Psoas muscle (tissue), 8 donors: ENCODE results near the gene TASP1. TPM values are rescaled to one million over a fixed set of nuclear protein-coding genes. Genes with fewer than 3 reads are reported as not detected.

Experiments
- ATAC-seq, 4 donors: fragments of 200-7000 bp; cut with Tn5 transposase; one replicate each; pipeline ENCODE4 v1.9.1; 2020; ENCODE audit warnings: moderate library complexity in 3 of 4, mild to moderate bottlenecking in 2 of 4
- DNase-seq, 2 donors: peaks; one replicate each; pipeline ENCODE4 v3.0.0-alpha.2; 2020
- H3K27ac ChIP-seq: fragments of 200-600 bp; one replicate; pipeline ENCODE4 v1.8.0; 2022
- H3K27me3 ChIP-seq, 3 donors: fragments of 200-600 bp in 1 of 3; one replicate each; pipeline versions ENCODE4 v1.6.1 to v1.8.0; 2013 to 2022; ENCODE audit warnings: low read length in 2 of 3, mild to moderate bottlenecking in 2 of 3, moderate library complexity in 1 of 3; ENCODE audit not compliant: insufficient read depth in 3 of 3
- H3K36me3 ChIP-seq, 2 donors: fragments of 200-600 bp in 1 of 2; one replicate each; pipeline versions ENCODE4 v1.6.1 to v1.8.0; 2013 to 2022; ENCODE audit warnings: low read depth in 1 of 2, mild to moderate bottlenecking in 1 of 2, moderate library complexity in 1 of 2; ENCODE audit not compliant: insufficient read depth in 1 of 2
- H3K4me1 ChIP-seq: fragments of 200-600 bp; one replicate; pipeline ENCODE4 v1.8.0; 2022
- H3K4me3 ChIP-seq: fragments of 200-600 bp; one replicate; pipeline ENCODE4 v1.8.0; 2022; ENCODE audit warnings: mild to moderate bottlenecking
- H3K9me3 ChIP-seq: fragments of 200-600 bp; one replicate; pipeline ENCODE4 v1.8.0; 2022
- CTCF ChIP-seq: fragments of 200-600 bp; IDR thresholded peaks from one replicate; pipeline ENCODE4 v1.8.0; 2022; ENCODE audit warnings: antibody characterized with exemption
- WGBS, 3 donors: extraction: QIAGEN DNeasy Blood & Tissue Kit; methylation state at CpG; one replicate each; pipeline versions ENCODE4 v1.1.6 to v1.1.7; 2013; 5-methylcytosine and 5-hydroxymethylcytosine counted together
- intact Hi-C, 2 donors: fragments of 100-400 bp; cut with DNase I; formaldehyde crosslinking; loops; one replicate each; pipeline versions ENCODE4 v1.11.0 to v1.14.2; 2022
- polyA plus RNA-seq, 3 donors: library from polyadenylated mRNA; stranded (reverse); fragments of 200-250 nt; gene quantifications; one replicate each; pipeline ENCODE4 v1.2.3, GENCODE V29; 2013
- total RNA-seq, 4 donors: library from RNA; stranded (reverse); fragmentation: NEBNext Ultra II Directional in 2 of 4; extraction: Animal tissue kit (Norgen Biotek cat#: 25700) in 2 of 4; gene quantifications; one replicate each; pipeline versions ENCODE4 v1.2.1 to v1.2.4, GENCODE V29; 2021 to 2023
- donor health status: healthy with polysubstance abuse.
- donor health status: DM: no; HTN: no; CAD: no; lungs with moderate emphysema.
- donor health status: Bipolar disorder and iron deficiency.
- donor health status: healthy.
- donor health status: DM: yes; HTN: yes; CAD: no.
- donor health status: DM: no; HTN: no; CAD: no.
- donor health status: DM: no; HTN: no; CAD: no.
- donor health status: DM: yes; HTN: yes; CAD: no.

Gene TASP1
- total and polyA plus RNA-seq, 7 donors, result 1.8 to 4.8 (median 3.2) TPM

DNA sequence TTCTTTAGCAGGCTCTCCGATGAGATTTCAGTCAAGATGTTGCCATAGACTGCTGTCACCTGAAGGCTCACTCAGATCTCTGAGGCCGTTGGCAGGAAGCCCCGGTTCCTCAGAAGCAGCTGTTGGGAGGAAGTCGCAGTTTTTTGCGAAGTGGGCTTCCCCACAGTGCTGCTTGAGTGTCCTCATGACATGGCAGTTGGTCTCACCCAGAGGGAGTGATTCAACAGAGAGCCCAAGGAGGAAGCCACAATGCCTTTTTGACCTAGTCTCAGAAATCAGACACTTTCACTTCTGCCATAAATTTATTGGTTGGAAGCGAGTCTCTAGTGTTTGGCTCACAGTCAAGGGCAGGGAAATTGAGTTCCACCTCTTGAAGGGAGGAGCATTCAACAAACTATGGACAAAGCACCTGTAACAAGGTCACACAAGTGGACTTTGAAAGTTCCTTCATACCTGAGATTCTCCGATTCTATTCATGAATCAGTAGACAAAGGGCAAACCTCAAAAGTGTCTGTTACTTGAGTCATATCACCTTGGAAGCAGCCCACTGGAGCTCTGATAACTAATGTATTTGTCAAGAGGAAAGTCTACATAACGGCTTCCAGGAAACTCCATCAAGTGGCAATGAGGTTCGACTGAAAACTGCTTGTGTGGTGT is 208.3 kb downstream of the TASP1 start:
- DNase-seq (no peak), ATAC-seq (no peak)
- WGBS, 3 donors, result 88 to 92% (median 92%) methylated on average over 9 of the region's 9 CpGs
- H3K27me3 ChIP-seq, result no peaks in the 10 kb centered on the region
- H3K36me3 ChIP-seq, result peaks cover 0 to 6% of the 10 kb centered on the region in 2 donors
- H3K4me1 ChIP-seq, result no peaks in the 10 kb centered on the region
- no peak overlapping the region for H3K27ac ChIP-seq
- no peak overlapping the region for H3K4me3 ChIP-seq
- H3K9me3 ChIP-seq, result no peaks in the 10 kb centered on the region
- intact Hi-C loops, result no loop called here
- no peak for TF ChIP-seq CTCF

DNA sequence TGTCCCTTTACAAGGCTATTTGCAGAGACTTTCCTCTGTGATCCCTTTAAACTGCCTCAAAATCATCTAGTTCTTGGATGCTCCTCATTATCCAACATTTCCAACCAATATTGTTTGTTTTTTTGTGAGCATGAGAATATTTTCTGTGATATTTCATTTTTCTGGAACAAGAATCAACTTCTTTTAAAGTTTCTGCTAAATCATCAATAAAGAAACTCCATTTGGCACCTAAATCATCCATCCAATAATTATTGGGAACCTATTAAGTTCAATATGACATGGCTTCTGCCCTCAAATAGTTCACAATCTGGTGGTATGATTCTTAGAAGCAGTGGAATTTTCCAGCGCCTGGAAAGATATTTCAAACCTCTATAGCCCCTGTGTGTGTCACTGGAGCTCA is 210.0 kb downstream of the TASP1 start:
- Histone ChIP-seq H3K4me3 (no peak overlapping the region), H3K36me3 (no peaks in the 10 kb centered on the region), H3K9me3 (no peaks in the 10 kb centered on the region), H3K4me1 (no peaks in the 10 kb centered on the region), H3K27me3 (no peaks in the 10 kb centered on the region), H3K27ac (no peak overlapping the region)
- ATAC-seq (no peak), DNase-seq (no peak)
- TF ChIP-seq CTCF, result no peak
- WGBS, 3 donors, result 97 to 100% (median 97%) methylated on average over 1 of the region's 1 CpG
- intact Hi-C loops, result no loop called here

DNA sequence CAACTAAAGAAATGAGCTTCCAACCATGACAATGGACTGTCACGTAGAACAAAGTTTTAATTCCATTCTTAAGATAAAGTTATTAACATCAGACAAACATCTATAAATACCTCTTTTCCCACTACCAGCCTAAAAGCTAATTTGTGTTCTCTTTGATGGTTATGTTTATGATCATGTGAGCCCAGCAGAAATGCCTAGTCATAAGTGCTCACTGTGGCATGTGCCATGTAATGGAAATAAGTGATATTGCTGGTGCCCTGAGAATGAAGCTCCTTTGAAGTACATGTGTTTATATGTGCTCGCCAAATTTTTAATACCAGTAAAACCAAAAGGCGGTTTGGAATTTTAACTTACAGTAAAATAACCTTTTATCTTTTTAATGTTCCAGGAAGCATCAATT is 211.9 kb downstream of the TASP1 start:
- 74 to 79% (median 79%) methylated on average over 3 of the region's 3 CpGs for WGBS, 3 donors
- H3K4me1 ChIP-seq, result no peaks in the 10 kb centered on the region
- intact Hi-C loops, result no loop called here
- H3K27me3 ChIP-seq, result no peaks in the 10 kb centered on the region
- H3K27ac ChIP-seq, result no peak overlapping the region
- TF ChIP-seq CTCF, result no peak
- H3K36me3 ChIP-seq, result no peaks in the 10 kb centered on the region
- no peak overlapping the region for H3K4me3 ChIP-seq
- no peak for DNase-seq
- ATAC-seq, result no peak
- H3K9me3 ChIP-seq, result no peaks in the 10 kb centered on the region

DNA sequence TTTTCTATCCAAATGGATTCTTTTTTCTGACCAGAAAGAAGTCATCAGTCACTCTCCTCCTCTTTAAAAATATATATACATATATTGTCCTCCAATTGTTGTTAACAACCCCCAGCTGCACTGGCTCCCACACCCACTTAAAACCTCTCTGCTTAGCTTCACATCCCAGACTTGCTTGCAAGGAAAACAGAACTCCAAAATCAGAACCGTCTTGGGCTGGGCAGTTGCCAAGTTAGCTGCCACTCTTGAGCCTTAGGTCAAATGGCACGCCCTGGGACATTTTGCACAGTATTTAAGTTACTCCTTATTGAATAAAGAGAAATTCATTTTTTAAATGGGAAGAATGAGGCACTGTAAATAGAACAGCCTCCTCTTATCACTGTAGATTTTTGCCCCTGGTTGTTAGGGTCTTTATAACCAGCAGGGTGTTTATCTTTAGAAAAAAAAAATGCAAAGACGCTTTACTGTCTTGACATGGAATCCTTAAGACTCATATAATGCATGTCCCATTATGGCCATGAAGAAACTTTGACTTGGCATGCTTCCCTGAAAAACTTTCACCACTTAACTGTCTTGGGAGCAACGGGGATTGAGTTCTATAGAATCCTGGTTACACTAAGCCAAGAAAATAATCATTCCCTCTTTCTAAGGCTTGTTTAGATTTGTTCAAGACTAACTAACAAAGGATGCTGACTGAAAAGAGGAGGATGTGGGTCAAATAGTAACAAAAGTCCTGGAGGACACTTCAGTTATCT is 213.2 kb downstream of the TASP1 start:
- WGBS, 3 donors, result 40 to 62% (median 54%) methylated on average over 4 of the region's 4 CpGs

More for the DNA sequence above, 213.2 kb downstream of the TASP1 start:
- TF ChIP-seq CTCF, result no peak
- Histone ChIP-seq H3K36me3 (no peaks in the 10 kb centered on the region), H3K27me3 (no peaks in the 10 kb centered on the region), H3K27ac (no peak overlapping the region), H3K4me3 (no peak overlapping the region), H3K4me1 (no peaks in the 10 kb centered on the region), H3K9me3 (no peaks in the 10 kb centered on the region)
- no peak for DNase-seq
- intact Hi-C loops, result no loop called here
- ATAC-seq, result no peak
